Cardiac muscle cell (in vitro differentiated cells and primary cell): ENCODE measurements around the gene HPSE2. TPM values are rescaled to one million over a fixed set of nuclear protein-coding genes. Genes with fewer than 3 reads are reported as not detected.

ENCODE experiments used
- DNase-seq, 2 donors: peaks; one replicate each; pipeline versions ENCODE4 v3.0.0 to v3.0.0-alpha.2; 2010 to 2017; ENCODE audit warnings: low read depth in 1 of 2, low spot score in 1 of 2
- H3K27ac ChIP-seq: fragments of 200-600 bp; sonication (generic); 2 replicates; pipeline ENCODE4 v1.5.1; 2016
- H3K27me3 ChIP-seq: fragments of 200-600 bp; sonication (generic); 2 replicates; pipeline ENCODE4 v1.6.0; 2016; ENCODE audit warnings: control low read depth
- H3K36me3 ChIP-seq: fragments of 200-600 bp; sonication (generic); 2 replicates; pipeline ENCODE4 v1.5.1; 2016; ENCODE audit warnings: control low read depth
- H3K4me1 ChIP-seq: fragments of 200-600 bp; sonication (generic); 2 replicates; pipeline ENCODE4 v1.8.1; 2017; ENCODE audit warnings: low read depth, mild to moderate bottlenecking, mixed run types
- H3K4me3 ChIP-seq: fragments of 200-600 bp; sonication (generic); 2 replicates; pipeline ENCODE4 v1.5.1; 2016; ENCODE audit warnings: mild to moderate bottlenecking
- H3K9me3 ChIP-seq: fragments of 200-600 bp; sonication (generic); 2 replicates; pipeline ENCODE4 v1.5.1; 2017; ENCODE audit warnings: low read depth, mild to moderate bottlenecking, control low read depth
- polyA plus RNA-seq: library from polyadenylated mRNA; unstranded; fragments of >200 nt; fragmentation: Nextera tagmentation; extraction: Ambion mirVana; gene quantifications from 2 replicates; pipeline ENCODE4 v1.2.1, GENCODE V29; 2016
- total RNA-seq: library from RNA; depleted of rRNA; stranded (reverse); fragments of >200 nt; gene quantifications from 2 replicates; pipeline ENCODE4 v1.2.3, GENCODE V29; 2016
- TF ChIP-seq, protein P1 (sequence below): IDR thresholded peaks from 2 replicates; pipeline ENCODE4 v1.5.1; 2012; ENCODE audit warnings: low read depth, mild to moderate bottlenecking, low read length

Gene HPSE2
- total and polyA plus RNA-seq, 2 experiments from 2014 or later: 0.87 to 6.1 TPM

GRCh38 chr10:98943681-98944080, 292.0 kb downstream of the HPSE2 start:
- Histone ChIP-seq H3K27ac (no peak overlapping the region), H3K9me3 (no peaks in the 10 kb centered on the region), H3K4me1 (no peaks in the 10 kb centered on the region), H3K4me3 (no peak overlapping the region), H3K27me3 (no peaks in the 10 kb centered on the region), H3K36me3 (no peaks in the 10 kb centered on the region)
- DNase-seq: no peak
- TF ChIP-seq, protein P1, sequence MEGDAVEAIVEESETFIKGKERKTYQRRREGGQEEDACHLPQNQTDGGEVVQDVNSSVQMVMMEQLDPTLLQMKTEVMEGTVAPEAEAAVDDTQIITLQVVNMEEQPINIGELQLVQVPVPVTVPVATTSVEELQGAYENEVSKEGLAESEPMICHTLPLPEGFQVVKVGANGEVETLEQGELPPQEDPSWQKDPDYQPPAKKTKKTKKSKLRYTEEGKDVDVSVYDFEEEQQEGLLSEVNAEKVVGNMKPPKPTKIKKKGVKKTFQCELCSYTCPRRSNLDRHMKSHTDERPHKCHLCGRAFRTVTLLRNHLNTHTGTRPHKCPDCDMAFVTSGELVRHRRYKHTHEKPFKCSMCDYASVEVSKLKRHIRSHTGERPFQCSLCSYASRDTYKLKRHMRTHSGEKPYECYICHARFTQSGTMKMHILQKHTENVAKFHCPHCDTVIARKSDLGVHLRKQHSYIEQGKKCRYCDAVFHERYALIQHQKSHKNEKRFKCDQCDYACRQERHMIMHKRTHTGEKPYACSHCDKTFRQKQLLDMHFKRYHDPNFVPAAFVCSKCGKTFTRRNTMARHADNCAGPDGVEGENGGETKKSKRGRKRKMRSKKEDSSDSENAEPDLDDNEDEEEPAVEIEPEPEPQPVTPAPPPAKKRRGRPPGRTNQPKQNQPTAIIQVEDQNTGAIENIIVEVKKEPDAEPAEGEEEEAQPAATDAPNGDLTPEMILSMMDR: no peak

DNA sequence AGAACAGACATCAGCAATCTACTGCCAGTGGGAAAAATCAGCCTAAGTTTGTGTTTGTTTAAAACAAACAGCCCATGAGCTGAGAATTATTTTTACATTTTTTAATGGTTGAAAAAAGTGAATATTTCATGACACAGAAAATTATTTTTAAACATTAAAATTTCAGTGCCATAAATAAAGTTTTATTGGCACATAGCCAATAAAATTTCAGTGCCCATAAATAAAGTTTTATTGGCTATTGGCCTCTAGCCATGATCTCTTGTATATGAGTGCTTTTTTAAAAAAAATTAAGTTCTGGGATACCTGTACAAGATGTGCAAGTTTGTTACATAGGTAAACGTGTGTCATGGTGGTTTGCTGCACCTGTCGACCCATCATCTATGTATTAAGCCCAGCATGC, 305.9 kb downstream of the HPSE2 start:
- Histone ChIP-seq H3K27ac (no peak overlapping the region), H3K36me3 (no peaks in the 10 kb centered on the region), H3K9me3 (no peaks in the 10 kb centered on the region), H3K4me1 (no peaks in the 10 kb centered on the region), H3K27me3 (no peaks in the 10 kb centered on the region), H3K4me3 (no peak overlapping the region)
- TF ChIP-seq, protein P1: no peak
- no peak for DNase-seq

DNA sequence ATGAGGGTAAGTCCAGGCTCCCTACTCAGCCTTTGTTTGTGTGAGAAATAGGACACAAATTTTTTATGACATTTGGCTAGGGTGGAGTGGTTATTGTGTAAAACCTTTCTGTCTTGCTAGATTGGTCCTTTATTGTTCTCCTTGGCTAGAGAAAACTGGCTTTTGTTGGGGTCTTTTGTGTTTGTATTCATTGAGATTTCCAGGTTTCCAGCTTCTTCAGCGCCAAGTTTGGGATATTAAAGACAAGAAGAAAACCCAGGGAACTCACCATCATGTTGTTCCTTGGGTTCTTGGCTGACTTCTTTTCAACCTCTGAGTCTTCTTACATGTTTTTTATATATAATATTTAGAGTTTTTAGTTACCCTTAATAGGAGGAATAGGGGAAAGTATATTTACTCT, 310.0 kb downstream of the HPSE2 start:
- Histone ChIP-seq H3K27me3 (no peaks in the 10 kb centered on the region), H3K4me3 (no peak overlapping the region), H3K36me3 (no peaks in the 10 kb centered on the region), H3K27ac (no peak overlapping the region), H3K4me1 (peaks cover 14% of the 10 kb centered on the region), H3K9me3 (no peaks in the 10 kb centered on the region)
- DNase-seq: no peak
- TF ChIP-seq, protein P1: no peak

DNA sequence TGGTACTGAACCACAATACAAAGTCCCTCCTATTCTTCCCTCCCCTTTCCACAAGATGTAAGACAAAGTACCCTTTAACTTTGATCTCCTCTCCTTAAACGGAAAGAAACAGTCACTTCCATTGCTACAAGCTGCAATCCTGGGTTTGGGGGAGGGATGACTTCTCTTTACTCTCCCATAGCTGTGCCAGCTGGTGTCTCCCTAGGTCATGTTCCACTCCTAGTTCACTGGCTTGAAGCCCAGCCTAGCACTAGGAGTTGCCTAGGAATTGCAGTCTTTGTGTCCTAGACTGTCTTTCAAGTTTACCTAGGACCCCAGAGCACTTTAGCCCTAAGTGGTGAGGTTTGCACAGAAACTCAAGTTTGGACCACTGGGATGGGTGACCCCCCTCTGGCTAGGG, 311.1 kb downstream of the HPSE2 start:
- TF ChIP-seq, protein P1: no peak
- H3K27ac ChIP-seq: no peak overlapping the region
- no peak for DNase-seq
- H3K4me1 ChIP-seq: peaks cover 21% of the 10 kb centered on the region
- no peaks in the 10 kb centered on the region for H3K27me3 ChIP-seq
- no peaks in the 10 kb centered on the region for H3K9me3 ChIP-seq
- H3K36me3 ChIP-seq: no peaks in the 10 kb centered on the region
- H3K4me3 ChIP-seq: no peak overlapping the region

GRCh38 chr10:98921316-98921715, 314.3 kb downstream of the HPSE2 start:
- no peaks in the 10 kb centered on the region for H3K9me3 ChIP-seq
- TF ChIP-seq, protein P1: no peak
- no peaks in the 10 kb centered on the region for H3K36me3 ChIP-seq
- no peaks in the 10 kb centered on the region for H3K27me3 ChIP-seq
- no peak for DNase-seq
- peaks cover 22% of the 10 kb centered on the region for H3K4me1 ChIP-seq
- H3K27ac ChIP-seq: peak overlapping the region; percentile 46
- H3K4me3 ChIP-seq: no peak overlapping the region

DNA sequence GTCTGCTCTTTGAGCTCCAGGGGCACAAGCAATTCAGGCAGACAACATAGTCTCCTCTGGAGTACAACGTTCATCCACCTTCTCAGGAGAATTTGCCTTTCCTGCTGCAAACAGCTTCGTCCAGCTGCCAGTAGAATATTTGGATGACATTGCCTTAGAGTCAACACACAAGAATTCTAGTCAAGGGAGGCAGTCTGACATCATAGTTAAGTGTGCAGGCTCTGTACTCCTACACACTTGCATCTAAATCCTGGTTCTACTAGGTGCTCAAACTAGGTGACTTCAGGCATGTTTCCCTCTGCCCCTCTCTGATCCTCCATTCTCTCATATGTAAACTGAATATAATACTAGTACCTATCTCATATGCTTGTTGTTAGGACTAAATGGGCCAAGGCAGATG, 314.8 kb downstream of the HPSE2 start:
- Histone ChIP-seq H3K27ac (peak overlapping the region; percentile 46), H3K4me3 (no peak overlapping the region), H3K4me1 (peaks cover 22% of the 10 kb centered on the region), H3K36me3 (no peaks in the 10 kb centered on the region), H3K9me3 (no peaks in the 10 kb centered on the region), H3K27me3 (no peaks in the 10 kb centered on the region)
- DNase-seq: peak in 1 of 2 donors; percentile 27
- TF ChIP-seq, protein P1: no peak
